Measurements from ENCODE around the gene LRIG1.

Gene LRIG1

GRCh38 chr3:66362541-66362941, 138.3 kb downstream of the LRIG1 start:
- no peak for DNase-seq (ENCODE audit: low read depth in 1 of 2, low spot score in 1 of 2)
- no peaks in the 10 kb centered on the region for H3K27me3 ChIP-seq (ENCODE audit: insufficient read depth, poor library complexity, severe bottlenecking)
- TF ChIP-seq POLR2AphosphoS5 (IDR thresholded peaks at IDR 0.05; ENCODE audit: low read depth) (no peak), REST (IDR thresholded peaks at IDR 0.05; ENCODE audit: insufficient replicate concordance, low read depth) (no peak), GABPA (IDR thresholded peaks at IDR 0.05; ENCODE audit: low read depth) (no peak), SPI1 (IDR thresholded peaks at IDR 0.05; ENCODE audit: borderline replicate concordance, low read depth) (no peak)
- TF ChIP-seq, protein P1, sequence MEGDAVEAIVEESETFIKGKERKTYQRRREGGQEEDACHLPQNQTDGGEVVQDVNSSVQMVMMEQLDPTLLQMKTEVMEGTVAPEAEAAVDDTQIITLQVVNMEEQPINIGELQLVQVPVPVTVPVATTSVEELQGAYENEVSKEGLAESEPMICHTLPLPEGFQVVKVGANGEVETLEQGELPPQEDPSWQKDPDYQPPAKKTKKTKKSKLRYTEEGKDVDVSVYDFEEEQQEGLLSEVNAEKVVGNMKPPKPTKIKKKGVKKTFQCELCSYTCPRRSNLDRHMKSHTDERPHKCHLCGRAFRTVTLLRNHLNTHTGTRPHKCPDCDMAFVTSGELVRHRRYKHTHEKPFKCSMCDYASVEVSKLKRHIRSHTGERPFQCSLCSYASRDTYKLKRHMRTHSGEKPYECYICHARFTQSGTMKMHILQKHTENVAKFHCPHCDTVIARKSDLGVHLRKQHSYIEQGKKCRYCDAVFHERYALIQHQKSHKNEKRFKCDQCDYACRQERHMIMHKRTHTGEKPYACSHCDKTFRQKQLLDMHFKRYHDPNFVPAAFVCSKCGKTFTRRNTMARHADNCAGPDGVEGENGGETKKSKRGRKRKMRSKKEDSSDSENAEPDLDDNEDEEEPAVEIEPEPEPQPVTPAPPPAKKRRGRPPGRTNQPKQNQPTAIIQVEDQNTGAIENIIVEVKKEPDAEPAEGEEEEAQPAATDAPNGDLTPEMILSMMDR (IDR thresholded peaks at IDR 0.05; ENCODE audit: insufficient read depth, low read length) = no peak
- no peak overlapping the region for H3K4me3 ChIP-seq (replicated peaks; ENCODE audit: insufficient read depth, low read length)
- H3K27ac ChIP-seq (replicated peaks) = no peak overlapping the region

- no peak overlapping the region for H3K4me3 ChIP-seq (replicated peaks; ENCODE audit: insufficient read depth, low read length)
- TF ChIP-seq SPI1 (IDR thresholded peaks at IDR 0.05; ENCODE audit: borderline replicate concordance, low read depth) = no peak
- TF ChIP-seq REST (IDR thresholded peaks at IDR 0.05; ENCODE audit: insufficient replicate concordance, low read depth) = no peak
- no peak for TF ChIP-seq GABPA (IDR thresholded peaks at IDR 0.05; ENCODE audit: low read depth)
- no peak for TF ChIP-seq POLR2AphosphoS5 (IDR thresholded peaks at IDR 0.05; ENCODE audit: low read depth)
- TF ChIP-seq, protein P1 (IDR thresholded peaks at IDR 0.05; ENCODE audit: insufficient read depth, low read length) = no peak
- no peaks in the 10 kb centered on the region for H3K27me3 ChIP-seq (ENCODE audit: insufficient read depth, poor library complexity, severe bottlenecking)
- no peak for DNase-seq (ENCODE audit: low read depth in 1 of 2, low spot score in 1 of 2)
- no peak overlapping the region for H3K27ac ChIP-seq (replicated peaks)
These were observed 139.5 kb downstream of the LRIG1 start for GRCh38 chr3:66361356-66361755.

DNA sequence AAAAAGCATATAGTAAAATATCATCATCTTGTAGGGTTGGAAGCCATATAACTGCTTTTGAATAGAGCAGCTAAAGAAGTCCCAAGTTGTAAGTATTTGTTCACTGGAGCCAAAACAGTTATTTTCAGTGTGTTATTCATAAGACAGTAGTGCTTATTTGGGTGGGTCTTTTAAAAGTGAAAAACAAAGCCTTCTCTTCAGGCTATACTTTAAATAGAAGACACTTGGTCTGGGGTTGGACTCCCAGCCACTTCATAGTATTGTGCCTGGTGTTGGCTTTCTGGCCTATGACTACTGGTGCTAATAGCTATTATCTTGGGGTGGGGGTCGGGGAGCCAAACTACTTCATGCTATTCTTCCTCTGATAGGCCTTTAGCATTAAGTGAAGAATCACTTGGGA, 144.8 kb downstream of the LRIG1 start:
- TF ChIP-seq SPI1 (IDR thresholded peaks at IDR 0.05; ENCODE audit: borderline replicate concordance, low read depth) (no peak), REST (IDR thresholded peaks at IDR 0.05; ENCODE audit: insufficient replicate concordance, low read depth) (no peak), POLR2AphosphoS5 (IDR thresholded peaks at IDR 0.05; ENCODE audit: low read depth) (no peak), GABPA (IDR thresholded peaks at IDR 0.05; ENCODE audit: low read depth) (no peak)
- TF ChIP-seq, protein P1 (IDR thresholded peaks at IDR 0.05; ENCODE audit: insufficient read depth, low read length) = no peak
- Histone ChIP-seq H3K27me3 (ENCODE audit: insufficient read depth, poor library complexity, severe bottlenecking) (no peaks in the 10 kb centered on the region), H3K4me3 (replicated peaks; ENCODE audit: insufficient read depth, low read length) (no peak overlapping the region), H3K27ac (replicated peaks) (no peak overlapping the region)
- no peak for DNase-seq (ENCODE audit: low read depth in 1 of 2, low spot score in 1 of 2)
